Keratinocyte (primary cell): ENCODE measurements around the gene ROR1. TPM values are rescaled to one million over a fixed set of nuclear protein-coding genes. Genes with fewer than 3 reads are reported as not detected.

Source experiments
- DNase-seq: peaks from one replicate; pipeline ENCODE4 v3.0.0-alpha.2; 2011; ENCODE audit warnings: low read depth, missing footprints, low spot score
- FAIRE-seq: peaks from 2 replicates; lab custom pipeline; 2011; peaks lifted over from hg19 to GRCh38; lab: Jason Lieb, UNC
- H2AFZ ChIP-seq: 2 replicates; pipeline ENCODE4 v1.6.0; 2012; ENCODE audit warnings: low read length, control low read depth, inconsistent platforms; ENCODE audit not compliant: control insufficient read depth
- H3K27ac ChIP-seq: 2 replicates; pipeline ENCODE4 v1.5.1; 2011; ENCODE audit warnings: low read length; ENCODE audit not compliant: control insufficient read depth, insufficient read depth
- H3K27me3 ChIP-seq: 3 replicates; pipeline ENCODE4 v1.6.0; 2011; ENCODE audit warnings: low read length; ENCODE audit not compliant: control insufficient read depth, insufficient read depth; ENCODE audit errors: extremely low read depth
- H3K36me3 ChIP-seq, 2 experiments: 2 replicates in 1 of 2; 3 replicates in 1 of 2; pipeline ENCODE4 v1.5.1; 2011; ENCODE audit warnings: low read length in 2 of 2, mild to moderate bottlenecking in 1 of 2; ENCODE audit not compliant: control insufficient read depth in 2 of 2, insufficient read depth in 2 of 2; ENCODE audit errors: extremely low read depth in 1 of 2
- H3K4me1 ChIP-seq: 3 replicates; pipeline ENCODE4 v1.5.1; 2011; ENCODE audit warnings: low read length; ENCODE audit not compliant: control insufficient read depth, insufficient read depth; ENCODE audit errors: extremely low read depth
- H3K4me2 ChIP-seq: 3 replicates; pipeline ENCODE4 v1.6.0; 2011; ENCODE audit warnings: low read depth, low read length; ENCODE audit not compliant: control insufficient read depth, insufficient read depth; ENCODE audit errors: extremely low read depth
- H3K4me3 ChIP-seq, 3 experiments: fragments of 200-600 bp in 1 of 3; sonication (generic) in 1 of 3; 2 replicates in 2 of 3; 3 replicates in 1 of 3; pipeline ENCODE4 v1.5.1; 2011 to 2016; ENCODE audit warnings: low read length in 3 of 3, mild to moderate bottlenecking in 3 of 3, control low read depth in 2 of 3, inconsistent platforms in 1 of 3, low read depth in 1 of 3, mixed read lengths in 1 of 3, mixed run types in 1 of 3, moderate library complexity in 1 of 3; ENCODE audit not compliant: control insufficient read depth in 2 of 3, insufficient read depth in 2 of 3; ENCODE audit errors: extremely low read depth in 1 of 3
- H3K79me2 ChIP-seq: 2 replicates; pipeline ENCODE4 v1.6.0; 2012; ENCODE audit warnings: low read length; ENCODE audit not compliant: control insufficient read depth, insufficient read depth
- H3K9ac ChIP-seq: 3 replicates; pipeline ENCODE4 v1.6.0; 2011; ENCODE audit warnings: low read length; ENCODE audit not compliant: control insufficient read depth, insufficient read depth; ENCODE audit errors: extremely low read depth
- H3K9me1 ChIP-seq: 3 replicates; pipeline ENCODE4 v1.6.0; 2011; ENCODE audit warnings: low read length; ENCODE audit not compliant: control insufficient read depth, insufficient read depth; ENCODE audit errors: extremely low read depth
- H3K9me3 ChIP-seq: 2 replicates; pipeline ENCODE4 v1.5.1; 2012; ENCODE audit warnings: low read depth, low read length; ENCODE audit not compliant: control insufficient read depth
- H4K20me1 ChIP-seq: 3 replicates; pipeline ENCODE4 v1.6.0; 2011; ENCODE audit warnings: low read length; ENCODE audit not compliant: control insufficient read depth, insufficient read depth; ENCODE audit errors: extremely low read depth
- CTCF ChIP-seq, 3 experiments: IDR thresholded peaks in 1 of 3; conservative IDR thresholded peaks in 1 of 3; optimal IDR thresholded peaks in 1 of 3; 2 replicates in 2 of 3; 3 replicates in 1 of 3; pipeline versions ENCODE3 to v1.5.1; 2011; ENCODE audit warnings: low read length in 3 of 3, mild to moderate bottlenecking in 3 of 3, moderate library complexity in 2 of 3, control low read depth in 1 of 3, inconsistent platforms in 1 of 3; ENCODE audit not compliant: insufficient read depth in 2 of 3; ENCODE audit errors: extremely low read depth in 1 of 3
- EZH2 ChIP-seq: IDR thresholded peaks from one replicate; pipeline ENCODE4 v1.6.1; 2012; ENCODE audit warnings: inconsistent platforms, mild to moderate bottlenecking, low read length, moderate library complexity
- dilution Hi-C: fragments of 300-500 bp; cut with MboI; formaldehyde crosslinking; loops from one replicate; pipeline ENCODE4 v1.7.0; 2020; ENCODE audit warnings: low sequenced_read_pairs; ENCODE audit not compliant: extremely low pct_ligation_motif_present
- polyA plus RNA-seq, 5 experiments: library from polyadenylated mRNA; depleted of rRNA in 3 of 5; stranded (reverse) in 3 of 5; stranded (forward) in 1 of 5; unstranded in 1 of 5; fragments of >200 nt; gene quantifications; 1 replicate in 1 of 5; 2 replicates in 3 of 5; 3 replicates in 1 of 5; pipeline versions ENCODE4 v1.2.1 to v1.2.3, GENCODE V29; 2011 to 2012; ENCODE audit warnings: missing spikeins in 2 of 5, low read depth in 1 of 5, low replicate concordance in 1 of 5

ROR1 gene
- polyA plus RNA-seq, 1 donor (not counting 4 experiments of a cell fraction or from before 2014, with no cell fraction given), result 9.2 TPM

- H3K4me3 ChIP-seq, result peak overlapping the region in 2 of 3 experiments; percentile 15 to 23
- H3K9me1 ChIP-seq, result no peaks in the 10 kb centered on the region
- H3K79me2 ChIP-seq, result no peaks in the 10 kb centered on the region
- TF ChIP-seq CTCF (optimal IDR thresholded peaks at IDR 0.05 in 1 of 3, IDR thresholded peaks at IDR 0.05 in 1 of 3, conservative IDR thresholded peaks at IDR 0.05 in 1 of 3; ENCODE audit: extremely low read depth in 1 of 3, insufficient read depth in 2 of 3, low read length in 3 of 3) (no peak), EZH2 (no peak)
- dilution Hi-C loops, result no loop called here
- peak; percentile 98 for FAIRE-seq
- no peaks in the 10 kb centered on the region for H3K36me3 ChIP-seq
- peaks cover 56% of the 10 kb centered on the region for H3K4me1 ChIP-seq
- no peaks in the 10 kb centered on the region for H3K27me3 ChIP-seq
- peak overlapping the region; percentile 14 for H2AFZ ChIP-seq
- DNase-seq, result peak; percentile 60
- H3K9ac ChIP-seq, result peak overlapping the region; percentile 61
- peak overlapping the region; percentile 84 for H3K27ac ChIP-seq
- H4K20me1 ChIP-seq, result no peaks in the 10 kb centered on the region
- H3K9me3 ChIP-seq, result no peaks in the 10 kb centered on the region
- H3K4me2 ChIP-seq, result peak overlapping the region; percentile 73
Measured at GRCh38 chr1:64042331-64043100, 268.7 kb downstream of the ROR1 start.

GRCh38 chr1:64043288-64043687 is 269.5 kb downstream of the ROR1 start:
- DNase-seq (no peak), FAIRE-seq (no peak)
- Histone ChIP-seq H2AFZ (no peak overlapping the region), H3K36me3 (no peaks in the 10 kb centered on the region), H4K20me1 (no peaks in the 10 kb centered on the region), H3K27me3 (no peaks in the 10 kb centered on the region), H3K4me1 (peaks cover 56% of the 10 kb centered on the region), H3K9ac (peak overlapping the region; percentile 3), H3K27ac (peak overlapping the region; percentile 79), H3K9me3 (no peaks in the 10 kb centered on the region), H3K79me2 (no peaks in the 10 kb centered on the region), H3K9me1 (no peaks in the 10 kb centered on the region), H3K4me2 (no peak overlapping the region), H3K4me3 (no peak overlapping the region)
- TF ChIP-seq CTCF (optimal IDR thresholded peaks at IDR 0.05 in 1 of 3, IDR thresholded peaks at IDR 0.05 in 1 of 3, conservative IDR thresholded peaks at IDR 0.05 in 1 of 3; ENCODE audit: extremely low read depth in 1 of 3, insufficient read depth in 2 of 3, low read length in 3 of 3) (no peak), EZH2 (no peak)
- dilution Hi-C loops, result no loop called here
